Measurements from ENCODE around the gene TRAF1.

DNA sequence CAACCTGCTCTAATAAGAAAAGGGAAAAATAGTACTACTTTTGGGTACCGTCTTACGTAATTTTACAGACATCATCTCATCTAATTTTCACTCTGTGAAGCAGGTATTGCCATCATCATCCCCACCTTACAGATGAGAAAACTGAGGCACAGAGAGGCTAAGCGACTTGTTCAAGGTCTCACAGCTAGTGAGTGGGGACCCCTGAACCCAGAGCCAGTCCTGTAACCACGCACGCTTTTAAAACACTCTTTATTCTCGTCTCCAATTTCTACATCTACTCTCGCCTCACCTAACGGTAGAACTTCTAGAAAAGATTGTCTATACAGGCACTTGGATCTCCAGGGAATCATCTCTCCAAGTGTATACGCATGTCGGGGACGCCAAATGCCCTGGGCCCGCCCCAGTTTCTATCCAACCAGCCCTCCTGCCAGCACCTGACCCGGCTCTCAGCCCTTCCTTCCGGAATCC, 1.5 kb upstream of the TRAF1 start:
- TF ChIP-seq, protein P1, sequence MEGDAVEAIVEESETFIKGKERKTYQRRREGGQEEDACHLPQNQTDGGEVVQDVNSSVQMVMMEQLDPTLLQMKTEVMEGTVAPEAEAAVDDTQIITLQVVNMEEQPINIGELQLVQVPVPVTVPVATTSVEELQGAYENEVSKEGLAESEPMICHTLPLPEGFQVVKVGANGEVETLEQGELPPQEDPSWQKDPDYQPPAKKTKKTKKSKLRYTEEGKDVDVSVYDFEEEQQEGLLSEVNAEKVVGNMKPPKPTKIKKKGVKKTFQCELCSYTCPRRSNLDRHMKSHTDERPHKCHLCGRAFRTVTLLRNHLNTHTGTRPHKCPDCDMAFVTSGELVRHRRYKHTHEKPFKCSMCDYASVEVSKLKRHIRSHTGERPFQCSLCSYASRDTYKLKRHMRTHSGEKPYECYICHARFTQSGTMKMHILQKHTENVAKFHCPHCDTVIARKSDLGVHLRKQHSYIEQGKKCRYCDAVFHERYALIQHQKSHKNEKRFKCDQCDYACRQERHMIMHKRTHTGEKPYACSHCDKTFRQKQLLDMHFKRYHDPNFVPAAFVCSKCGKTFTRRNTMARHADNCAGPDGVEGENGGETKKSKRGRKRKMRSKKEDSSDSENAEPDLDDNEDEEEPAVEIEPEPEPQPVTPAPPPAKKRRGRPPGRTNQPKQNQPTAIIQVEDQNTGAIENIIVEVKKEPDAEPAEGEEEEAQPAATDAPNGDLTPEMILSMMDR (conservative IDR thresholded peaks at IDR 0.05; ENCODE audit: low read length), result no peak
- TF ChIP-seq EZH2phosphoT487 (IDR thresholded peaks at IDR 0.05; ENCODE audit: borderline replicate concordance), result no peak
